Stimulated activated CD8-positive, alpha-beta memory T cell treated with anti-CD3 and anti-CD28 coated beads, Interleukin-7, amount 100 ng/mL, for 24 hours (primary cell): ENCODE results near the gene CYP26B1.

Source experiments
- DNase-seq: peaks from one replicate; pipeline ENCODE4 v3.0.0-alpha.2; 2020; ENCODE audit warnings: low read depth

CYP26B1 gene

DNA sequence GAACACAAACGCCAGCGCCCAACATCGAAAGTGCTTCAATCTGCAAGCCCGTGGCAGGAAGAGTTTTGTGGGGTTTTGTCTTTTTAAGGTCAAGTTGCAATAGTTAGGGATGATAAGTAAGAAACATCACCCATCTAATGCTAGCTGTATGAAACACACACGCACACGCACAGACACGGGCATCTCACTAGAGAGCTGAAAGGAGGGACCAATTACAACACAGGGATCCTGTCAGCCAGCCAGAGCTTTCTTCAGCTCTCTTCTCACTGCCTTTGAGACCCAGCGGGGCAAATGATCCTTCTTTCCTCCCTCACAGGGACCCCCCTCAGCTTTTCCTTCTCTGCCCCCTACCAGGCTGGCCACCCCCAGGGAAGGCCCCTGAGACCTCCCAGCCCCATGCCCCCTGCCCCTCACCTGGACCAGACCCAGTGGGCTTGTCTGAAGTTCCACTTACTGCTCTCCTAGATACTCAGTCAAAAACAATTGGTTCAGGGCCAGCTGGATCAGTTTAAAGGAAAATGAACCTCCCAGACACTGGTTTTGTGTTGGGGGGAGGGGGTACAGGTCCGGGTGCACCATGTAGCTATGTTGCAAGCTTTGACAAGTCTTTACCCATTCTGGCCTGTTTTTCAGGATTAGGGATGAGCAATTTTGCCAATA, 17.9 kb downstream of the CYP26B1 start:
- no peak for DNase-seq

DNA sequence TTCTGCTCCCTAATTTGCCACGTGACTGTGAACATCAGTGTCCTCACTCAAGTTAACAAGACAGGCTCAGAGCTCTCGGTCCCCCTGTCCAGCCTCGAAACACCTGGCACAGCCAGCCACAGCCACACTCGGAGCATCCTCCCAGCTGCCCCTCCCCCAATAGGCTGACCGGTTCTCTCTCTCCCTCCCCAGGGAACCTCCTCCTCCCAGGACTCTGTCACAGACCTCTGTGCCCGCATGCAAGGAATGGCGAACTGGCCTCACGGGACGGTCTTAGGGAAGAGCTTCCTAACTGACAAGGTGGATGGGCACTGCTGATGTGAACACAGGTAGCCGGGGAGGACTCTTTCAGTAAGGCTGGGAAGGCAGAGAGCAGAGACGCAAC, 18.8 kb downstream of the CYP26B1 start:
- DNase-seq: no peak

DNA sequence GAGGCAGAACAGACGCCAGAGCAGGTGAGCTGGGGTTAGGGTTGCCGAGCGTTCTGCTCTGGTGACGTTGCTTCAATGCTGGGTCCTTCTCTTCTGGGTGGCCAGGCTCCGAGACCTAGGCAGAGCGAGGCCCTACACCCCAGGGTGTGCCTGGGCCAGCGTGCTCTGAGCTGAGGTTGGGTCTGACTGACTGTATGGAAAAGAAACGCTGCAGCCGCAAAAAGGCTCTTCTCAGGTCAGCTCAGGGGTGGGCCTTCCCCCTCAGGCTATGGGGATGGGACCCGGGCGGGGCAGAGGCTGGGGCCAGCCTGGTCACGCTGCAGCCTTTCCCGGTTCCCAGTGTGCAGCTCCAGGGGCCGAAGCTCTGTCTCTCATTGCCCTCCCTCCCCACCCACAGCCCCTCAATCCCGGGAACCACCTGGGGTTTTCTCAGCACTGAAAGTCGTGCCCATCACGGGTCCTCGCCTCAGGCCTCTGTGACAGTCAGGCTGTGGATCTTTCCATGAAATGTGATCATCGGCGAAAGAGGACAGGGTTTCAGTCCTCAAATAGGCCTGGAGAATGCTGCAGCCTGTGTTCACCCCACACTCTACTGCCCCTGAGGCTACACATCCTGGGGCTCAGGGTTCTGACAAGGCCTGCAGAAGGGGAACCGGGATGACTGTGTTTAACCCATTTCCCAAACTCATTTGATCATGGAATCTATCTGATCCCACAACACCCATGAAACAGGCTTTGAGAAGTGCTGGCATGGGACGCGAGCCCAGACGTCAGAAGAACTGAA, 19.4 kb downstream of the CYP26B1 start:
- DNase-seq: no peak

DNA sequence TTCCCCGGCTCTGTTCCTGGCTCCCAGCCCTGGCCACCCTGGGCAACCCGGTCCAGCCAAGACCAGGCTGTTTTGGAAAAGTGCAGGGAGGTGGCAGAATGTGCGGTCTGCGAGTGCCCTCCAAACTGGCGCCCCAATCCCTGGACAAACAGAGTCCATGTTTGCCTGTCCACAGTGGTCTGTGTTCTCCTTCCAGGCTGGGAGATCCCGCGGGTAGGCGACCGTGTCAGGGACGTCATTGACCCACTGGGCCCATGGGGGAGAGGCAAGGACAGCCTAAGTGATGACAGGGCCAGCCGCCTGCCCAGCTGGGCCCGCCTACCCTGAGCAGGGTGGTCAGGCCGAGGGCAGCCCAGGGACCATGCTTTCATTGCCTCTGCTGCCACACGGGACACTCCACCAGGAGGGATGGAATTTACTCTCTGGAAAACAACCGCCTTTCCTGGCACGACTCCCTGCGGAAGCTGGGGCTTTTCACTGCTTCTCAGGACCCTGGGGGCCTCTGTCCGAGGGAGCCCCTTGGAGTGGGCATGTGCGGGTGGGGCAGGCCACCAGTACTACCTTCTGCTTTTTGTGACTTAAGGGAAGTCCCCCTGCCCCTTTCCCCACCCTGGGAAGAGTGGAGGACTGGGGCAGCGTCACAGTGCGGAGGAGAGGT, 20.1 kb downstream of the CYP26B1 start:
- DNase-seq: no peak

DNA sequence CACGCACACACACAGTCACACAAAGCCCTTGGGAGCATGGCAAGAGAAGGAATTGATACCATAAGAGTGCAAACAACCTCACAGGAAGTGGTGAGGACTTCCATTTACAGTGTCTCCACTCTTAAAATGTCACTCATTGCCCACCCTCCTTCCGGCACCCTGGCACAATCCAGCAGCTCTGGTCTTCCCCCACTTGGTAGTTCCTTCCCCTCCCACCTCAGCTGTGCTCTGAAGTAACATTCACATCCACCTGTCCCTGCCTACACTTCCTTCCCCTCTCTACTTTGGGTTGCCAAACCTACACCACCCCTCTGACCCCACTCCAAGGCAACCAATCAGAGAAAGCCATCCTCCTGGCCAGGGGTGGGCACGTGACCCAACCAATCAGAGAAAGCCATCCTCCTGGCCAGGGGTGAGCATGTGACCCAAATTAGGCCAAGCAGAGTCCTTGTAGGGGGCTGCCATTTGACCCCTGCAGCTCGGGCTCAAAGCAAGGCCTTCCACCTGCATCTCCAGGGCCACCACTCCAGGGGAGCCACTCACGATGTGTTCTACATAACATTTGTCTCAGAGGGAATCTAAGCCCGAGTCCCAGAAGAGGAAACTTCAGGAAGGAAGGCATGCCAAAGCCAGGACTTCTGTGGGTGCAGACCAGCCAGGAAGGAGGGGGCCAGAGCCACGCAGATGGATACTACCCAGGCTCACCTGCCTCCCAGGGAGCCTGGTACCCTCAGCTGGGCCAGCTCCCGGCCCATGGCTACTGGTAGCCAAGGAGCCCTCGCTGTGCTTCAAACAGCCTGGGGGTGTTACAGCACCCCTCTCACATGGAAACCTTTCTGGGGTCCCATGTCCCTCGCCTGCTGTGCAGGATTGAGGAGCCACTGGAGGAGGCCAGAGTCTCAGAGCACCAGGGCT, 21.2 kb downstream of the CYP26B1 start:
- no peak for DNase-seq

DNA sequence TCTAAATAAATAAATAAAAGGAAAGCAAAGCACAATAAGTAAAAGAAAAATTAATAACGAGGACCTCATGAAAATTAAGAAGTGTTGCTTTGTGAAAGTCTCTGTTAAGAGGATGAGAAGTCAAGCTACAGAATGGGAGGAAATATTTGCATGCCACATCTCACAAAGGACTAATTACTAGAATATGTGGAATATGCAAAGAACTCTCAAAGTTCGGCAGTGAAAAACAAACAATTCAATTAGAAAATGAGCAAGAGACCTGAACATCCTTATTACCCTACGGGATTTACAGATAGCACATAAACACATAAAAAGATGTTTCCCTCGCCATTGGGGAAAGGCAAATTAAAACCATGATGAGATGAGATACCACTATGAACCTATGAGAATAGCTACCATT, 23.3 kb downstream of the CYP26B1 start:
- no peak for DNase-seq

DNA sequence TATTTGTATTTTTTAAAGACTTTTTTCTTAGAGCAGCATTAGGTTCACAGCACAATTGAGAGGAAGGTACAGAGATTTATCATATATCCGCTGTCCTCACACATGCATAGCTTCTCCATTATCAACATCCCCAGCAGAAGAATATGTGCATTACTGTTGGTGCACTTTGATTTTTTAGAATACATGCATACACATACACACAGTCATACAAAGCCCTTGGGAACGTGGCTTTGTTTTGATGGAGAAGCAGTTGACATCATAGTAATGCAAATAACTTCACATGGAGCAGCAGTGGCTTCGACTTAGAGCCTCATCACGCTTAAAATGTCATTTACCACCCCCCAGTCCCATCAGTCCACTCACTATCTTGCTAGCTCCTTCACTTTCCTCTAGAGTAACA, 26.5 kb downstream of the CYP26B1 start:
- DNase-seq: no peak

DNA sequence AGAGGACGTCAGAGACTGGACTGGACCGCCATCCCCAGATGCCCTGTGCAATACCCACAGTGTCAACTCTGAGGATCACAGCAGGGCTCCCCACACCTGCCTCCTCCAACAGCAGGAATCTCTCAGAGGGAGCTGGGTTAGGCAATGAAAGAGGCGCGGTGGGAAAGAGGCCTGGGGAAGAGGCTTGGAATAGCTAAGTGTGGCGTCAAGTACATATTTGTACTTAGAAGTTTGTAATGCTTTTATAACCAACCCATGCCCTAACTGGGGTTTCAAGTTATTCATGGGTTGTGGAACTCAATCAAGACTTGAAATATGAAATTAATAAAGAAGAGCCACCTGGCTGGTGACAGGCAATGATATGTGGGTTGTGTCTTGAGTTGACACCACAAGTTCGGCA, 28.7 kb downstream of the CYP26B1 start:
- DNase-seq: no peak

DNA sequence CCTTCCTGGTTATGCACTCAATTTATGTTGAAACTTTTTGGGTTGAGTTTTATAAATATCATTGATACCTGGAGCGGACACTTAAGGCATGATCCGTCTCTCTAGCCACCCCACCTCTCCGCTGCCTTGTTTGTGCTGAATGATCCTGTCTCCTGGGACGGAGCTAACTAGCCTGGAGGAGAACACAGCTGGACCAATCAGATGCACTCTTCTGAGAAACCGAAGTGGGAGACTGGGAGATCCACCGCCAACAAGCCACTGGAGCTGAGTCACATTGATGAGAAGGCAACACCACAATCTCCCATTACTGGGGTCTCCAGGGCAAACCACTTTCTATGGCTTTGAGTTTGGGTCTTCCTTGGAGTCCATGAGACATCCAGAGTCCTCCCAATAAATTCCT, 29.3 kb downstream of the CYP26B1 start:
- no peak for DNase-seq

DNA sequence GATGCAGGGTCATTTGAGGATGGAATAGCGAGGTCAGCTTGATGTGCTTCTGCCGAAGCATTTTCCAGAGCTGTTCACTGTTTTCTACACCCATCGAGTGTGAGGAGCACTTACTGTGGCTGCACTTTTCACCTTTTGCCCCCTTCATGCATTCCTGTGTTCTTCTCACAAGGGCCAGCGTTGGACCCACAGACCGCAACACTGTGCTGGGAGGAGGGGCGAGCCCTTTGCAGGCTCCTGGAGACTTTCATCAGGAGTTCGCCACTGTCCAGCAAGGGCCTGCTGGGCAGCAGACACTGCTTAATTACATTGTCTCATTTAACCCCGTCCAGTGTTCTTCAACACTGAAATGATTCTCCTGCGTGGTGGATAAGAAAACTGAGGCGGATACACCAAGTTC, 29.9 kb downstream of the CYP26B1 start:
- no peak for DNase-seq

DNA sequence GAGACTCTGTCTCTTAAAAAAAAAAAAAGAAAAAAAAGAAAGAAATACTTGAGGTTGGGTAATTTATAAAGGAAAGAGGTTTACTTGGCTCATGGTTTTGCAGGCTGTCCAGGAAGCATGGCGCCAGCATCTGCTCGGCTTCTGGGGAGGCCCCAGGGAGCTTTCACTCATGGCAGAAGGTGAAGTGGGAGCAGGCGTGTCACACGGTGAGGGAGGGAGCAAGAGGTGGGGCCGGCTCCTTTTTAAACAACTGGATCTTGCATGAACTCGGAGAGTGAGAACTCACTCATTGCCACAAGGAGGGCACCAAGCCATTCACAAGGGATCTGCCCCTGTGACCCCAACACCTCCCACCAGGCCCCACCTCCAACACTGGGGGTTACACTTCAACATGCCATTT, 30.6 kb downstream of the CYP26B1 start:
- no peak for DNase-seq

DNA sequence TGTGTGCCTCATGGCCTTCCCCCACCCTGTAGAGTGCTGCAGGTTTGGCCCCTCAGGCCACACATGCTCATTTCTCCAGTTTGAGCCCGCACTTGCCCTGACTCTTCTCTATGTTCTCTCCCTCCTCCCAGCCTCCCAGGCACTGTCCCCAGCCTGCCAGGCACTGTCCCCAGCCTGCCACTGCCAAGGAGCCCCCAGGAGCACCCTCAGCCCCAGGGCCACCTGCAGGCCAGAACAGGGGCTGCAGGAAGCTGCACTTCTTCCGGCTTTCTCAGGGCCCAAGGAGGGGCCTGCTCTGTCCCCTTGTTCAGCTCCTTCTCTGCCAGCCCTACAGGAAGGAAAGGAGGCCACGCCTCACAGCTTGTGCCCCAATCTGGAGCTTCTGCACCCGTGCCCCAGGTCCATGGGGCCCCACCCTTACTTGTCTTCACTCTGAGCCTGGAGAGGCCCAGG, 31.6 kb downstream of the CYP26B1 start:
- no peak for DNase-seq

DNA sequence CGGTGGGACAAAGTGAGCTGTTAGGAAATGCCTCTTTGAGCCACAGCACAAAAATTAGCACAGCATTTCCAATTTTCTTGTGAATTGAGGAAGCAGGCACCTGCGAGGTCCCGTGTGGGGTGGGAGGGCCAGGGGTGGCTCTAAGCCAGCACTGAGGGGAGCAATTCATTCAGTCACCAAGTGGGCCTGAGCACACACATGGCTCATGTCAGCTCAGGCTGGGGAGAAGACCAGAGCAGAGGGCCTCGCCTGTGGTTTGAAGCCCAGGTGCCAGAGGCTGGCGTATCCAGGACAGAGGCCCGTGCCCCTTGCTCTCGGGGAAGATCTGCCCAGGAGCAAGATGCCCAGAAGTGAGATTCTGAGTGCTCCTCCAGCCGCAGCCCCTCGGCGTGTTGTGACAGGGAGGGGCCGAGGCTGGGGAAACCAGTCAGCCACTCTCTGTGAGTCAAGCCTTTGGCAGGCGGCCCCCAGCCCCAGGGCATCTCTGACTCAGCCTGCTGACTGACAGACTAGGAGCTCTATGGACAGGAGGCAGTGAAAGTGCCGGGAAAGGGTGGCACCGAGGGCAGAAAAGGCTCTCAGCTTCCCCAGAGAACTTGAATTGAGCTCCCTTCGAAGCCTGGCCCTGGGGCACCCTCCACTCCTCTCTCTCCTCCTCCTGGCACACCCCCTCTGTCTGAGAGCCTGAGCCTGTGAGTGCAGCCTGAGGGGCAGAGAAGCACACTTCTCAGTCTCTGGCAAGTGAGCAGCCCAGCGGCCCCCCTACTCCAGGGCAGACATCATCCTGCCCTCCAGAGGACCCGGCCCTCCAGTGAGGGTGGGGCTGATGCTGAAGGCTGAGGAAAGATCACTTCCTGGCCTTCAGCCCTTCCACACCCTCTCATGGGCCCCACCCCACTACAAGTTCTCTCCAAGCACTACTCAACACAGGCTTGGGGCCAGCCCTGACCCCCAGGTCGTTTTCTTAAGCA, 32.3 kb downstream of the CYP26B1 start:
- no peak for DNase-seq

DNA sequence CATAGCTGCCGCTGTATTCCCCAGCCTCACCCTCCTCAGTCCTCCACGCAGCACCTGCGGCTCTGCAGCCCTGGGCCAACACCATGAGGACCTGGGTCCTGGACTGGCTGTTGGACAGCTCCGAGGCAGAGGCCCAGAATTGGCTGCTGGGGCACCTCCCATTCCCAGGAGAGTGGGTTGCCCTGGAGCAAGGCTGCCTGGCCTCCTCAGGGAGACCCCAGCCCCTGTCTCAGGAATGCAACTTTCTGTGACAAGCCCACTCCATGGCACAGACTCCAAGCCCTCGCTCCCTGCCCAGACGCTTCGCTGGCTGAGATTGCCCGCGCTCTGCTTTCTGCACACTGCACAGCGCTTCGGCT, 33.0 kb downstream of the CYP26B1 start:
- no peak for DNase-seq

DNA sequence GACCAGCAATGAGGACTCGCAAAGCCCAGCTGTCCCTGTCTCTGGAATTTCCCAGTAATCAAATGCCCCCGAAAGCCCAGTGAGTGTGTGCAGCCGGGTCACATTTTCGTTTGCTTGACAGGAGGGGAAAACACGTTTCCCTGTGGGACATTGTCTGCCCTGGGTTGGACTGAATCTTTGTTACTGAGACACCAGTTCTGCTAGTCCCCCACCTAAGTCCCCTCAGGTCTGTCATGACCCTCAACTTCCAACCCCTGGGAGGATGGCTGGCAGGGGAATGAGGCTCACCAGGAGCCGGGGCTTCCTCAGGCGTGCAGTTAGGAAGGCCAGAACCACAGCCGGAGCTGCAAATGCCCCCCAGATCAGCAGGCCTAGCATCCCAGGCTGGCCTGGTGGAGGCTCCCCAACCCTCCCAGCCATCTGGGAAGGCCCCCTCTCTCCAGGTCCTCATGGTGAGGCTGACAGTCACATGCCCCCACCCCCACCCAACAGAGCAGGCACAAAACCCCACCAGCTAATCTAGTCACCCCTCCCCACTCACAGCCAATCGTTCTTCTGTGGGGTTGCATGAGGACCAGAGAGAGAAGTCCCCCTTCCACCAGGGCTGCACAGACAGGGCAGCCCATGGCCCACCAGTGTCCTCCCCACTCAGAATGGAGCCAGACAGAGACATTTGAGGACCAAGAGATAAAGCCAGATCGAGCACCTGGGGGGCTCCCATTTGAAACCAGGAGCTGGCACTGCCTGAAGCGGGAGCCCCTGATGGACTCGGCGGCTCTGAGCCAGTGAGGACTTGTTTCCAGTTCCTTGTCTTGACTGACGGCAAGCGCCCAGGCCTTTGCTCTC, 33.6 kb downstream of the CYP26B1 start:
- no peak for DNase-seq

DNA sequence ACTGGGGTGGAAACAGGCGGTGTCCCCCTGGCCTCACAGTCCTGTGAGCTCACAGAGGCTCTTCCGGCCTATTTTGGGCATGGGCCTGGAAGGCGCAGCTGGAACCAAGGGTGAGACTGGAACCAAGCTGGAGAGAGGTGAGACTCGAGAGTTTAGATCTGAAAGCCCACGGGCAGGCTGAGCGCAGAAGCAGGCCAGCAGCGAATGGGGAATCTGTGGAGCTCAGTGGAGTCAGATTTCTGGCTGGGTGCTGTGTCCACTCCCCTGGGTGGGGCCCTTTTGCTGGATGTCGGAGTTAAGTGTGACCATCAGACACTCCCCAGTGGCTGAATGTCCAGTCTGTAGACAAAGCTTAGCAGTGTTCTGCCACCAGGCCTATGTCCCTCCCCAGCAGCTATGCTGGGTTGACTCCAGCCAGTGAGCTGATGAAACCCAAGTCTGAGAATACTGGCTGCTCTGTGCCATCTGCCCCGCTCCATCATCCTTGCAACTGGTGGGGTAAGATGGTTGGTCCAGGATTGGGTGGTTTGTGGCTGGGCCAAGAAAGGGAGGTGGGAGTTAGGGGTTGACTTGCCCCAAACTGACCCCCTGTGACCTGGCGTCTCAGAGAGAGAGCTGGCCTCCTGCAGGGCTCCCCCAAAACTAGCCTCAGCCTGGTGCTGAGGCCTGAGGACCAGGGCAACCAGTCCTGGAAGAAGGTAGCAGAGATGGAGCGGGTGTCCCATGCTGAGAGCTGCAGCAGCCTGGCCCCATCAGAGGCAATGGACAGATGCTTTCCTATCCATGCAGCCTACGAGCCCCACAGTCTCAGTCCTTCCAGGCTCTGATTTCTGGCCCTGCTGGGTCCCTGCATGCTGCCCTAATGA, 34.4 kb downstream of the CYP26B1 start:
- DNase-seq: no peak

DNA sequence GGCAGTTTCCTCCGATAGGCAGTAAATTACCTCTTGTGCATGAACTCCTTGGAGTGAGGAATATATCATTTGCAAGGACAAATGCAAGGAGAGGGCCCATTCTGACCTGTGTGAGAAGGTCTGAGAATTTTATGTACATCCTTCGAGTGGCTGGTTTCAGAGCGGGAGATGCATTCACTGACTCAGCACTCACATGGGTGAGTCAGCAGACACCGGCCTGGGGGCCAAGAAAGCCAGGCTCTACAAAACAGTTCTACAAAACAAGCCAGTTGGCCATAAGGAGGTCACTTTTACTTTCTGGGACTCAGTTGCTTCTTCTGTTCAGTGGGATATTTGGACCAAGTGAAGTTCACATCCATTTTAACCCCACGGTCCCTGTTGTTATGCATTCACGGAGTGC, 35.3 kb downstream of the CYP26B1 start:
- DNase-seq: no peak

DNA sequence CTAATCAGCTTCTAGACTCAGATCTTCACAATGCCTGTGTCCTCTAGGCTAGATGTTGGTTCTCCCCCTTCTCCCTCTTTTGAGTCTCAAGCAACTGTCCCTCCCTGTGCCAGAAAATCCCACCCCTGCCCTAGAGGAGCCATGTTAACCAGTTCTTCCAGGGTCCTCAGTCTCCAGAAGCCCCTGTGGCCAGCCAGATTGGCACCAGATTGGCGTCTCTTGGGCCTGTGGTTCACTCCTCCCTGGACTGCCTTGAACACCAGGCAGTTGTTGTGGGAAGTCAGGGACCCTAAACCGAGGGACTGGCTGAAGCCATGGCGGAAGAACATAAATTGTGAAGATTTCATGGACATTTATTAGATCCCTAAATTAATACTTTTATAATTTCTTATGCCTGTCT, 36.6 kb downstream of the CYP26B1 start:
- DNase-seq: no peak

DNA sequence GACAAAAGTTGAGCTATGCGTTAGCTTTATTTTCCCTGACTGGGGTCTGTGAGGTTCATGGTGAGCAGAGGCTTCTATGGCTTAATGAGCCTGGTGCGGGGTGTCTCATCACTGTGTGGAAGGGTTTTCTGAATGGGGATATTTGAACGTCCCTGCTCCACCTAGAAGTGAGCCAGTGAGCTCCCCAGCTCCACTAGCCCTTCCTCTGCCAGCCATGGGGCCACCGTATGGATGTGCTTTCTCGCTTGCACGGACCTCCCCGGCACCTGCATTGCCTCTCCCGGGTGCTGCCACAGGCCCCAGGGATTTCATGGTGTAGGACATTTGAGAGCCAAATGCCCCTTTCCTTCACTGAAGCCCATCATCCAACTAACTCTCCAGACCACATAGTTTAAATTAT, 37.8 kb downstream of the CYP26B1 start:
- DNase-seq: no peak
